GM12891 (cell line): ENCODE results near the gene RPL35.

Source experiments
- PAX5 ChIP-seq: IDR thresholded peaks from 2 replicates; pipeline ENCODE4 v1.6.1; 2011; ENCODE audit warnings: low read length, moderate library complexity, mild to moderate bottlenecking; ENCODE audit not compliant: insufficient read depth, severe bottlenecking
- POLR2A ChIP-seq: IDR thresholded peaks from 2 replicates; pipeline ENCODE4 v1.6.1; 2011; ENCODE audit warnings: low read depth, low read length, control low read depth
- POLR2AphosphoS5 ChIP-seq: IDR thresholded peaks from 2 replicates; pipeline ENCODE4 v1.6.1; 2011; ENCODE audit warnings: low read depth, low read length, control low read depth
- POU2F2 ChIP-seq: IDR thresholded peaks from 2 replicates; pipeline ENCODE4 v1.6.1; 2011; ENCODE audit warnings: low read depth, mild to moderate bottlenecking, control low read depth, low read length, moderate library complexity
- SPI1 ChIP-seq: IDR thresholded peaks from 2 replicates; pipeline ENCODE4 v1.6.1; 2011; ENCODE audit warnings: low read depth, low read length, control low read depth
- TAF1 ChIP-seq: IDR thresholded peaks from 2 replicates; pipeline ENCODE4 v1.6.1; 2011; ENCODE audit warnings: low read depth, low read length, control low read depth

DNA sequence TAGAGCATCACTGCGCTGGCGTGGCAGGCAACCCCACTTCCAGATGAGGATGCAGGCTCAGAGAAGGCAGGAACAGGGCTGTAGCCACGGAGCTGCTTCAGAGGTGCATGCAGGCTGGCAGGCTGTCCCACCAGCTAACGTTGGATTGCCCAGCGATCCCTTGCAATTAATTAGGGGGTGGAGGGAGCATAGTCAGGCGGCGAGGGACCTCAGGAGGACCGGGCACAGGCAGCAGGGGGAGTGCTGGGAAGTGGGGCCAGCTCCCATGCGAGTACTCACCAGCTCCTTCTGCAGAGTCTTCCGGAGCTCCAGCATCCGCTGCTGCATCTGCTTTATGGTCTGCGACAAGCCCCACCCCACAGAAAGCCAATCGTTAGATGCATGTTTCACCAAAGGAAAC lies 20.5 kb upstream of the RPL35 start:
- TF ChIP-seq TAF1 (no peak), POLR2AphosphoS5 (no peak), POLR2A (no peak), SPI1 (no peak), POU2F2 (no peak), PAX5 (no peak)
